ENCODE data around the gene BDH1. TPM values are rescaled to one million over a fixed set of nuclear protein-coding genes. Genes with fewer than 3 reads are reported as not detected.

The BDH1 gene
- total RNA-seq, 1 donor: 0.99 TPM

GRCh38 chr3:197546307-197547085, 9.3 kb downstream of the BDH1 start:
- no peak for DNase-seq (ENCODE audit: low read depth)
- H3K4me3 ChIP-seq (ENCODE audit: low read depth, low read length): no peak overlapping the region
- TF ChIP-seq CTCF (IDR thresholded peaks at IDR 0.05; ENCODE audit: insufficient read depth, low read length): no peak

GRCh38 chr3:197545571-197545970, 10.2 kb downstream of the BDH1 start:
- TF ChIP-seq CTCF (IDR thresholded peaks at IDR 0.05; ENCODE audit: insufficient read depth, low read length): no peak
- H3K4me3 ChIP-seq (ENCODE audit: low read depth, low read length): no peak overlapping the region
- DNase-seq (ENCODE audit: low read depth): no peak

- H3K4me3 ChIP-seq (ENCODE audit: low read depth, low read length): no peak overlapping the region
- no peak for DNase-seq (ENCODE audit: low read depth)
- no peak for TF ChIP-seq CTCF (IDR thresholded peaks at IDR 0.05; ENCODE audit: insufficient read depth, low read length)
These were observed 10.7 kb downstream of the BDH1 start for GRCh38 chr3:197545101-197545500.

GRCh38 chr3:197542741-197543454, 12.9 kb downstream of the BDH1 start:
- no peak for DNase-seq (ENCODE audit: low read depth)
- H3K4me3 ChIP-seq (ENCODE audit: low read depth, low read length): no peak overlapping the region
- no peak for TF ChIP-seq CTCF (IDR thresholded peaks at IDR 0.05; ENCODE audit: insufficient read depth, low read length)

GRCh38 chr3:197541756-197542539, 13.8 kb downstream of the BDH1 start:
- H3K4me3 ChIP-seq (ENCODE audit: low read depth, low read length): no peak overlapping the region
- no peak for TF ChIP-seq CTCF (IDR thresholded peaks at IDR 0.05; ENCODE audit: insufficient read depth, low read length)
- DNase-seq (ENCODE audit: low read depth): no peak

GRCh38 chr3:197540961-197541377, 14.8 kb downstream of the BDH1 start:
- H3K4me3 ChIP-seq (ENCODE audit: low read depth, low read length): no peak overlapping the region
- TF ChIP-seq CTCF (IDR thresholded peaks at IDR 0.05; ENCODE audit: insufficient read depth, low read length): no peak
- DNase-seq (ENCODE audit: low read depth): no peak
